ENCODE data around the gene RASL10B. TPM values are rescaled to one million over a fixed set of nuclear protein-coding genes. Genes with fewer than 3 reads are reported as not detected.

Gene RASL10B
- total RNA-seq, 4 donors from 2014 or later: 4.7 to 13.8 (median 10.0) TPM

GRCh38 chr17:35708951-35709350, 22.5 kb upstream of the RASL10B start:
- Histone ChIP-seq H3K36me3 (peaks cover 0 to 12% of the 10 kb centered on the region in 2 donors), H3K4me1 (peaks cover 43 to 44% of the 10 kb centered on the region in 2 donors), H3K27me3 (no peaks in the 10 kb centered on the region), H3K9me3 (no peaks in the 10 kb centered on the region), H3K4me3 (no peak overlapping the region), H3K27ac (peak overlapping the region; percentile 9 to 86 (median 62))
- DNase-seq (peak in 1 of 2 donors; percentile 44), ATAC-seq (peak; percentile 51 to 54)
- TF ChIP-seq POLR2A (IDR thresholded peaks at IDR 0.05): no peak
- intact Hi-C loops (cut with DNase I; ENCODE audit: low total_unique reads) (no loop called here), in situ Hi-C loops (cut with MboI; ENCODE audit: low sequenced_read_pairs in 4 of 4) (no loop called here)

- DNase-seq (no peak), ATAC-seq (no peak)
- in situ Hi-C loops (cut with MboI; ENCODE audit: low sequenced_read_pairs in 4 of 4): no loop called here
- Histone ChIP-seq H3K27ac (peak overlapping the region; percentile 9 to 86 (median 62)), H3K9me3 (no peaks in the 10 kb centered on the region), H3K36me3 (peaks cover 0 to 12% of the 10 kb centered on the region in 2 donors), H3K27me3 (no peaks in the 10 kb centered on the region), H3K4me3 (no peak overlapping the region), H3K4me1 (peaks cover 52 to 53% of the 10 kb centered on the region in 2 donors)
- no peak for TF ChIP-seq POLR2A (IDR thresholded peaks at IDR 0.05)
- TF ChIP-seq CTCF (IDR thresholded peaks at IDR 0.05 in 4 of 5, conservative IDR thresholded peaks at IDR 0.05 in 1 of 5): no peak
- intact Hi-C loops (cut with DNase I; ENCODE audit: low total_unique reads): no loop called here
These were observed 21.6 kb upstream of the RASL10B start for GRCh38 chr17:35709874-35710273.

- TF ChIP-seq POLR2A (IDR thresholded peaks at IDR 0.05) (no peak), CTCF (IDR thresholded peaks at IDR 0.05 in 4 of 5, conservative IDR thresholded peaks at IDR 0.05 in 1 of 5) (no peak)
- Histone ChIP-seq H3K9me3 (no peaks in the 10 kb centered on the region), H3K27ac (peak overlapping the region in 2 of 4 donors; percentile 22 to 86), H3K4me1 (peaks cover 63 to 64% of the 10 kb centered on the region in 2 donors), H3K4me3 (no peak overlapping the region), H3K27me3 (no peaks in the 10 kb centered on the region), H3K36me3 (peaks cover 0 to 12% of the 10 kb centered on the region in 2 donors)
- DNase-seq (no peak), ATAC-seq (no peak)
- in situ Hi-C loops (cut with MboI; ENCODE audit: low sequenced_read_pairs in 4 of 4): no loop called here
- intact Hi-C loops (cut with DNase I; ENCODE audit: low total_unique reads): no loop called here
These were observed 20.5 kb upstream of the RASL10B start for GRCh38 chr17:35710950-35711349.

- Histone ChIP-seq H3K4me1 (peaks cover 76 to 78% of the 10 kb centered on the region in 2 donors), H3K27ac (peak overlapping the region; percentile 75 to 87 (median 84)), H3K4me3 (no peak overlapping the region), H3K27me3 (no peaks in the 10 kb centered on the region), H3K9me3 (no peaks in the 10 kb centered on the region), H3K36me3 (peaks cover 0 to 12% of the 10 kb centered on the region in 2 donors)
- in situ Hi-C loops (cut with MboI; ENCODE audit: low sequenced_read_pairs in 4 of 4): no loop called here
- ATAC-seq: peak; percentile 90 to 93
- TF ChIP-seq POLR2A (IDR thresholded peaks at IDR 0.05): peak in 1 of 2 donors; percentile 53
- no peak for TF ChIP-seq CTCF (IDR thresholded peaks at IDR 0.05 in 4 of 5, conservative IDR thresholded peaks at IDR 0.05 in 1 of 5)
- peak; percentile 22 to 49 for DNase-seq
- intact Hi-C loops (cut with DNase I; ENCODE audit: low total_unique reads): no loop called here
These were observed 18.2 kb upstream of the RASL10B start for GRCh38 chr17:35713069-35713728.

GRCh38 chr17:35714988-35715387, 16.5 kb upstream of the RASL10B start:
- peak overlapping the region; percentile 75 to 87 (median 84) for H3K27ac ChIP-seq
- no peak overlapping the region for H3K4me3 ChIP-seq
- ATAC-seq (no peak), DNase-seq (no peak)
- in situ Hi-C loops (cut with MboI; ENCODE audit: low sequenced_read_pairs in 4 of 4): no loop called here
- H3K9me3 ChIP-seq: no peaks in the 10 kb centered on the region
- TF ChIP-seq CTCF (IDR thresholded peaks at IDR 0.05 in 4 of 5, conservative IDR thresholded peaks at IDR 0.05 in 1 of 5): no peak
- no peak for TF ChIP-seq POLR2A (IDR thresholded peaks at IDR 0.05)
- peaks cover 0 to 12% of the 10 kb centered on the region in 2 donors for H3K36me3 ChIP-seq
- intact Hi-C loops (cut with DNase I; ENCODE audit: low total_unique reads): no loop called here
- no peaks in the 10 kb centered on the region for H3K27me3 ChIP-seq
- peaks cover 60 to 61% of the 10 kb centered on the region in 2 donors for H3K4me1 ChIP-seq

All from gastrocnemius medialis (tissue), 4 donors.